Caki2 (cell line): ENCODE data around the gene SEC24C. TPM values are rescaled to one million over a fixed set of nuclear protein-coding genes. Genes with fewer than 3 reads are reported as not detected.
A peak's percentile ranks its signal among the peaks of the same experiment; 100 is the strongest.

Experiments
- DNase-seq: peaks from one replicate; pipeline ENCODE4 v3.0.0-alpha.2; 2015; ENCODE audit warnings: low read depth
- in situ Hi-C: cut with HindIII; loops from 2 replicates; pipeline ENCODE4 v1.10.0; 2016; ENCODE audit warnings: low sequenced_read_pairs, low pct_unique_long_range_greater_than_20kb, mixed read lengths
- total RNA-seq: library from RNA; depleted of rRNA; stranded (reverse); fragments of >200 nt; shearing (Covaris generic); gene quantifications from 2 replicates; pipeline ENCODE4 v1.2.3, GENCODE V29; 2014; ENCODE audit warnings: low replicate concordance

The SEC24C gene
- total RNA-seq, 1 experiment from 2014 or later = 81.1 TPM

- DNase-seq = no peak
- in situ Hi-C loops = no loop called here
Observed at GRCh38 chr10:73801253-73801590, 57.0 kb downstream of the SEC24C start.

GRCh38 chr10:73802276-73802991 lies 58.3 kb downstream of the SEC24C start:
- no peak for DNase-seq
- in situ Hi-C loops = no loop called here

DNA sequence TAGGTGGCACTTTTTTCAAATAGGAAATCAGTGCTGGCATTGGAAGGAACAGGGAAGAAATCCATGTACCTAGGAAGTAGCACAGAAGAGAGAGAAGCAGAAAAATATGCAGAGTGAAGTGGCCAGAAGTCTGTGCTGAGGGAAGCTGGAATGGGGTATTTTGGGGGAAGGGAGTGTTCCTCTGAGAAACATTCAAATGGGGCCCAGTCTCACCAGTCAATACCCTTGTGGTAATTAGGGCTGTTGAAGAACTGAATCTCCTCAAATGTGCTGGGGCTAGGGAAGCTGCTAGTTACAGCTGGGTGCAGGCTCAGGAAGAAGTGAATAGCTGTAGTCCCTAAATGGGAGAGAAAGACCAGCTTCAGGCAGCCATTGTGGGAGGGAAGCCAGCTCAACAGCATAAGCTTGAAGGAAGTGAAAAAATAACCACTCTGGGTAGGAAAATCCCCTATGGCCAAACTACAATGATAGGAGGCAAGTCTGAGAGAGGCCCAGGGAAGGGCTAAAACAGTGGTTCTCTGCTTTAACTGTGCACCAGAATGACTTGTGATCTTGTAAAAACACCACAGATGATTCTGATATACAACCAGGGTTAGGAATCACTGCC lies 59.6 kb downstream of the SEC24C start:
- in situ Hi-C loops = no loop called here
- DNase-seq = no peak

- DNase-seq = no peak
Observed at GRCh38 chr10:73806176-73806950, 62.2 kb downstream of the SEC24C start.

DNA sequence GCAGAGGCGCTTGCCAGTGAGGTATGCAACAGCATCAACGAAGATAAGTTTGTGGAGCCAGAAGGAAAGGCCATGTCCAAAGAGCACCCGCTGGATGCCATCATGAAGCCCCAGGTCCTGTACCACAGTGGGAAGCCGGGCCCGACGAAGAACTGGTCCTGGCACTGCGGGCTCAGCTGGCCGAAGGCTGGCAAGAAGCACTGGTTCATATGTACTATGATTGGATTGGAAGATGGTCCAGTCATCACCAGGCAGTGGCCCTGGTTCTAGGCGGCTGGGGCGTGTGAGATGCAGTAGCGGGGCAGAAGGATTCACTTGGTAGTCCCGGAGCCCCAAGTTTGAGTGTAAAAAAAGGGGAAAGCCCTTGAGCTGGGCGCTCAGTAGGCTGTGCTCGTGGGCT lies 63.3 kb downstream of the SEC24C start:
- DNase-seq = no peak
- in situ Hi-C loops = no loop called here

More at GRCh38 chr10:73806176-73806950, 62.2 kb downstream of the SEC24C start:
- in situ Hi-C loops = no loop called here

- in situ Hi-C loops = no loop called here
- DNase-seq = no peak
Observed at GRCh38 chr10:73808021-73808815, 64.0 kb downstream of the SEC24C start.

DNA sequence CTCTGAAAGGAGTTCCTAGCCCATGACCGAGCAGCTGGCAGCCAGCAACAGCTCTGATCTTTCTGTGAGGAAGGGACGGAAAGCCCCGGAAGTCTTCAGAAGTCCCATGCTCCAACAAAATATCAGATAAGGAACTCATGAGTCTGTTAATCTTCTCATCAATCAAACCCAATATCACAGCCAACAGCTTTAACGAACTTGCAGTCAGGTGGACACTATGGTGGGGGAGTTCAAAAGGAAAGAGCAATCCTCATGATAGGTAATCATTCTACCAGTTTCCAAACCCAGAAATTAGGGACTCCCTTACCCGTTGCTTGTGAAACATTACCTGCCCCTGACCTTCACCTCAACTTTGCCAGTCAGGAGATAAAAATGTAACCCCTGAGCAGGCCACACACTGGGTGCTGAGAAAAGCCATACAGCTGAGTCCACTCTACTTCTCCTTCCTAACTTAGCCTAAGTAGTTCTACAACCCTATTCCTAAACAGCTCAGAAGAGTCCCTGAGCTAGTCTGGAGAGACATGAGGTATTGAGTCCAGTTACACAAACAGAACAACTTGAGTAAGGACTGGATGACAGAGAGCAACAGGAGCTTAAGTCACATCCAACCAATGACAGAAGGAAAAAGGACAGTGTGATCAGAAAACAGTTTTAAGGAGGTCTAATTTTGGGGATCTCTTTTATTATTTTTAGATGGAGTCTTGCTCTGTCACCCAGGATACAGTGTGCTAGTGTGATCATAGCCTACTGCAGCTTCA lies 65.1 kb downstream of the SEC24C start:
- DNase-seq = no peak
- in situ Hi-C loops = no loop called here

- in situ Hi-C loops = no loop called here
- no peak for DNase-seq
Observed at GRCh38 chr10:73810358-73810734, 66.2 kb downstream of the SEC24C start.

GRCh38 chr10:73810735-73811465 lies 66.7 kb downstream of the SEC24C start:
- in situ Hi-C loops = no loop called here
- DNase-seq = peak; percentile 22

GRCh38 chr10:73812657-73813056 lies 68.5 kb downstream of the SEC24C start:
- no peak for DNase-seq
- in situ Hi-C loops = no loop called here

- in situ Hi-C loops = no loop called here
- DNase-seq = no peak
Observed at GRCh38 chr10:73813333-73813732, 69.2 kb downstream of the SEC24C start.

DNA sequence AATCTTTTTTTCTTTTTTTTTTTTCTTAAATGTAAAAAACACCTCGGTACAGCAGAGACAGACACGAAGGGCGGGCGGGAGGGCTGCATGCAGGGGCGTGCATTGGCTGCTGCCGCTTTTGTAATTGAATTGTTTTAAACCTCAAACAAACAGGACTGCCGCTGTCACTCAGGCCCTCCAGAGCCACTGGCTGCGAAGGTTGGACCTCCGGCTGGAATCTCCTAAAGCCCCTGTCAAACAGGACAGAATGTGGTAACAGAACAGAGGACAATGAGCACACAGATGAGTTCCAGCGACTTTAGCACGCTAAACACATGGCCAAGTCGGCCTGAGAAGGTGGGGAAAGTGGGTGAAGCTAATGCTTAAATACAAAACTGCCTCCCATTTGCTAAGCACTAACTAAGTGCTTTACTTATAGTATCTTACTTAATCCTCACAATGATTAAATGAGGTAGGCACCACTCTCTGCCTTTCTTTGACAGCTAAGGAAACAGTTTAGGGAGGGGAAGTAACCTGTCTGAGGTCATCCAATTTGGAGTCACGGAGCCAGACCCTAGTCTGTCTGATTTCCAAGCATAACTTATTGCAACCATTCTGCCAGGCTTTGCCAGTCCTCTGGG lies 70.2 kb downstream of the SEC24C start:
- in situ Hi-C loops = no loop called here

GRCh38 chr10:73814896-73815718 lies 70.9 kb downstream of the SEC24C start:
- no peak for DNase-seq
- in situ Hi-C loops = no loop called here

More for the DNA sequence above, 70.2 kb downstream of the SEC24C start:
- DNase-seq = no peak

GRCh38 chr10:73815719-73816030 lies 71.5 kb downstream of the SEC24C start:
- in situ Hi-C loops = no loop called here
- no peak for DNase-seq

DNA sequence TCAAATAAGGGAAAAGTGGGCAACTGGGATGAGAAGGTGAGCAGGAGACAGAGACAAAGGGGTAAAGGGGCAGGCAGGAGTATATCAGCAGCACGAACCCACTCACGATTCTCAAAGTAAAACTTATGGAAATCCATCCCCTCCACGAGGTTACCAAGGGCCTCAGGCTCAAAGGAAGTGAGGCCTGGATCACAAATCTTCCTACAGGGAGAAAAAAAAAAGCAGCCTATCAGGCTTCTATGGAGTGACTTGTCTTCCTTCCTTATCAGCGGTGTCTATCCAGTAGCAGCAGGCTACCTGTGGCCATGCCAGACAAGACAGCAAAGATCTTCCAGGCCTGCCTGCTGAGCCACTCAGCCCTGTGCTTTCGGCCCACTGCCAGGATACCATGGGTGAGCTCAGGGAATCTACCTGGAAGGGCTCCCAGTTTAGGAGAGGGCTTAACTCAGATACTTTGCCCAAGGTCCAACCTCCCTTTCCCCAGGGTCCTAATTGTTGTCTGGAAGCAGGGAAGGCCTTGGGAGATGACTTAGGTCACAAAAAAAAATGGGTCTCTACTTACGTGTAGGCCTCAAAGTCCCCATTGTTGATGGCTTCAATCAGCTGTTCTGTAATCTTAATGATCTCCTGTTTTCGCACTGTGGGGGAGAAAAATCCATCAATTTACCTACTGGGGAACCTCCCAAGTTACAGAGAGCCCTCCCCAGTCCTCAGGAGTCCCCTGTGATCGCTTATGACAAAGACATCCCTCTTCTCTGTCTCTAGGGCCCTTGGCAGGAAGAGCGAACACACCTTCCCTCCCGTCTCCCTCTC lies 73.0 kb downstream of the SEC24C start:
- in situ Hi-C loops = no loop called here

DNA sequence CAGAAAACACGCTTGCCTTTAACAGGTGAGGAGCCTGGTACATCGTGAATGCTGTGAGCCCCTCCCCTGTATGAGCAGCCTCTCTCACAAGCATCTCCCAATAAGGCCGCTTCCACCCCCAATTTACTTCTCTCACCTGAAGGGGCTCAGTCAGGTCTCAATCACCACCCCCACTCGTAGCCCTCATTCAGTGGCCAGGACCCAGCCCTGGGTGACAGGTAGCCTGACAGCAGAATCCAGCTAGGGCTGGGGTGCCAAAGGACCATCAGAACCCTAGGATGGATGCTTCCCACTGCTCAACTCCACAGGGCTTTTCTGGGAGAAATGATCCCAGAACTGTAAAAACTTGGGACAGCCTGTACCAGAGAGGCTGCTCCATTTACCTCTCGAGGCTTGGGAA lies 73.7 kb downstream of the SEC24C start:
- in situ Hi-C loops = no loop called here
- DNase-seq = no peak

More for the DNA sequence above, 73.0 kb downstream of the SEC24C start:
- no peak for DNase-seq
